HepG2 (cell line): ENCODE data around the gene DNMT3A. TPM values are rescaled to one million over a fixed set of nuclear protein-coding genes. Genes with fewer than 3 reads are reported as not detected.

Source experiments
- BORCS8-MEF2B ChIP-seq: sonication (generic); formaldehyde crosslinking; IDR thresholded peaks from 2 replicates; pipeline ENCODE4 v1.8.0; 2022; ENCODE audit warnings: mild to moderate bottlenecking, missing genetic modification reagents
- CBX2 ChIP-seq, 2 experiments: fragments of 200-600 bp in 1 of 2; sonication (generic); formaldehyde crosslinking in 1 of 2; IDR thresholded peaks; 2 replicates each; pipeline versions ENCODE4 v1.7.0 to v1.8.1; 2018 to 2022; ENCODE audit warnings: low read depth in 2 of 2, low read length in 1 of 2, mild to moderate bottlenecking in 1 of 2, missing genetic modification reagents in 1 of 2
- FOXK2 ChIP-seq: fragments of 450-650 bp; IDR thresholded peaks from 2 replicates; pipeline ENCODE4 v1.6.1; 2016
- HDAC2 ChIP-seq: sonication (generic); formaldehyde crosslinking; IDR thresholded peaks from 2 replicates; pipeline ENCODE4 v1.4.0; 2020; ENCODE audit warnings: missing genetic modification reagents
- KLF12 ChIP-seq: sonication (generic); formaldehyde crosslinking; IDR thresholded peaks from 2 replicates; pipeline ENCODE4 v1.4.0; 2020; ENCODE audit warnings: missing genetic modification reagents, borderline replicate concordance
- MTA3 ChIP-seq: sonication (generic); formaldehyde crosslinking; IDR thresholded peaks from 2 replicates; pipeline ENCODE4 v1.4.0; 2020; ENCODE audit warnings: missing genetic modification reagents
- MYNN ChIP-seq: sonication (generic); formaldehyde crosslinking; IDR thresholded peaks from 2 replicates; pipeline ENCODE4 v1.4.0; 2020; ENCODE audit warnings: mild to moderate bottlenecking, low read depth, missing genetic modification reagents
- RAD51 ChIP-seq: fragments of 450-650 bp; IDR thresholded peaks from 2 replicates; pipeline ENCODE4 v1.6.1; 2016; ENCODE audit warnings: borderline replicate concordance
- RFX5 ChIP-seq: IDR thresholded peaks from 2 replicates; pipeline ENCODE4 v1.6.1; 2011; ENCODE audit warnings: low read depth, low read length, improper control_type of control experiment
- SRY ChIP-seq: sonication (generic); formaldehyde crosslinking; IDR thresholded peaks from 2 replicates; pipeline ENCODE4 v1.8.0; 2022; ENCODE audit warnings: mild to moderate bottlenecking, missing genetic modification reagents
- ZNF543 ChIP-seq: sonication (generic); formaldehyde crosslinking; IDR thresholded peaks from 2 replicates; pipeline ENCODE4 v1.4.0; 2020; ENCODE audit warnings: mild to moderate bottlenecking, missing genetic modification reagents
- ZNF547 ChIP-seq: sonication (generic); formaldehyde crosslinking; IDR thresholded peaks from 2 replicates; pipeline ENCODE4 v1.5.1; 2020; ENCODE audit warnings: mild to moderate bottlenecking, missing genetic modification reagents
- ZNF570 ChIP-seq: sonication (generic); formaldehyde crosslinking; IDR thresholded peaks from 2 replicates; pipeline ENCODE4 v1.4.0; 2020; ENCODE audit warnings: mild to moderate bottlenecking, missing genetic modification reagents, borderline replicate concordance
- ZNF605 ChIP-seq: sonication (generic); formaldehyde crosslinking; IDR thresholded peaks from 2 replicates; pipeline ENCODE4 v1.8.0; 2022; ENCODE audit warnings: mild to moderate bottlenecking, missing genetic modification reagents
- ZNF781 ChIP-seq: sonication (generic); formaldehyde crosslinking; IDR thresholded peaks from 2 replicates; pipeline ENCODE4 v1.5.1; 2020; ENCODE audit warnings: borderline replicate concordance, mild to moderate bottlenecking, missing genetic modification reagents; ENCODE audit errors: not compliant biosample characterization
- polyA plus RNA-seq, 8 experiments: library from polyadenylated mRNA; depleted of rRNA in 3 of 8; stranded (reverse) in 7 of 8; unstranded in 1 of 8; fragments of >200 nt; fragmentation: Illumina TruSeq in 4 of 8; extraction: Trizol in 4 of 8; gene quantifications; 2 replicates each; pipeline versions ENCODE4 v1.2.1 to v1.2.3, GENCODE V29; 2011 to 2016; ENCODE audit warnings: low read depth in 4 of 8, missing spikeins in 1 of 8, mixed read lengths in 1 of 8; ENCODE audit not compliant: insufficient read depth in 1 of 8
- total RNA-seq, 5 experiments: library from RNA; depleted of rRNA; stranded (reverse); fragments of >200 nt; fragmentation: Illumina TruSeq; extraction: Trizol; gene quantifications; 2 replicates each; pipeline ENCODE4 v1.2.3, GENCODE V29; 2016; ENCODE audit warnings: low read depth in 1 of 5
- TF ChIP-seq, protein P1 (sequence below): sonication (generic); formaldehyde crosslinking; IDR thresholded peaks from 2 replicates; pipeline ENCODE4 v1.9.0; 2021; ENCODE audit warnings: missing genetic modification reagents, mild to moderate bottlenecking, borderline replicate concordance
- TF ChIP-seq, protein P2 (sequence below): sonication (generic); formaldehyde crosslinking; IDR thresholded peaks from 2 replicates; pipeline ENCODE4 v1.4.0; 2020; ENCODE audit warnings: missing genetic modification reagents, borderline replicate concordance
- TF ChIP-seq, protein P3 (sequence below): sonication (generic); formaldehyde crosslinking; IDR thresholded peaks from 2 replicates; pipeline ENCODE4 v1.8.1; 2023; ENCODE audit warnings: mild to moderate bottlenecking, missing genetic modification reagents
- TF ChIP-seq, protein P4 (sequence below): sonication (generic); formaldehyde crosslinking; IDR thresholded peaks from 2 replicates; pipeline ENCODE4 v1.5.1; 2020; ENCODE audit warnings: missing genetic modification reagents, mild to moderate bottlenecking, borderline replicate concordance
- TF ChIP-seq, protein P5 (sequence below): sonication (generic); formaldehyde crosslinking; IDR thresholded peaks from 2 replicates; pipeline ENCODE4 v1.5.1; 2020; ENCODE audit warnings: missing genetic modification reagents, mild to moderate bottlenecking, borderline replicate concordance

Gene DNMT3A
- total and polyA plus RNA-seq, 2 of the 13 experiments (the other 11 are each of a cell fraction or from before 2014, with no cell fraction given): 14.7 to 29.1 TPM

DNA sequence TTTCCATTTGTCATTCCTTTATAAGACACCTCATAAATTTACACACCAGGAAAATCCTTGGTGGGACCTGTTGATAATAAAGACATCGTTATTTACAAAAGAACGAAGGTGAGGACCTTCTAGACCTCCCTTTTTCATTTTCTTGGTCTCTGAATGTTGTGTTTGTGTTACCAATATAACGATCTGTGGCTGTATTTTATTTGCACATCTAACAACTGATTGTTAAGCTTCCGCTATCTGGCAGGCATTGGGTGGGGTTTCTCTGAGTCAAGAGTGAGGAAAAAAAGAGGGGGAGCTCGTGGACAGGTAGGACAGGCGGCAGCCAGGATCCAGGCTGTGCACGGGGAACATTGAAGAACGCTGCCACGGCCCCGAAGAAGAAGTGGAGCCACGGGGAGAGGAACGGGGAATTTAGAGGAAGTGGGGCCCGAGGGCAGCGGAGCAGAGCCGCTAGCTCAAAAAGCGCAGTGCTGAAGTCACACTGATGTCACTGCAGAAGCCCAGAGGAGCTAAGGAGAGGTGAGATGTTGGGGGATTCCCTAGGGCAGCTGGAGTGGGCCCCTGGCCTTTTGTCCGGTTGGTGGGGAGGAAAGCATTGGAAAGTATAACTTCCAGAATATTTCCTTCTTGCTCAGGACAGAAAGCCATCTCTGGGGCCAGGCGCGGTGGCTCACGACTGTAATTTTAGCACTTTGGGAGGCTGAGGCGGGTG is 20.9 kb upstream of the DNMT3A start (continued):
- TF ChIP-seq KLF12 (CRISPR knock-in tag): no peak
- TF ChIP-seq, protein P1, sequence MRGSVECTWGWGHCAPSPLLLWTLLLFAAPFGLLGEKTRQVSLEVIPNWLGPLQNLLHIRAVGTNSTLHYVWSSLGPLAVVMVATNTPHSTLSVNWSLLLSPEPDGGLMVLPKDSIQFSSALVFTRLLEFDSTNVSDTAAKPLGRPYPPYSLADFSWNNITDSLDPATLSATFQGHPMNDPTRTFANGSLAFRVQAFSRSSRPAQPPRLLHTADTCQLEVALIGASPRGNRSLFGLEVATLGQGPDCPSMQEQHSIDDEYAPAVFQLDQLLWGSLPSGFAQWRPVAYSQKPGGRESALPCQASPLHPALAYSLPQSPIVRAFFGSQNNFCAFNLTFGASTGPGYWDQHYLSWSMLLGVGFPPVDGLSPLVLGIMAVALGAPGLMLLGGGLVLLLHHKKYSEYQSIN (CRISPR knock-in tag): no peak
- no peak for TF ChIP-seq ZNF547 (CRISPR knock-in tag)
- no peak for TF ChIP-seq RFX5
- TF ChIP-seq RAD51: no peak
- TF ChIP-seq, protein P2, sequence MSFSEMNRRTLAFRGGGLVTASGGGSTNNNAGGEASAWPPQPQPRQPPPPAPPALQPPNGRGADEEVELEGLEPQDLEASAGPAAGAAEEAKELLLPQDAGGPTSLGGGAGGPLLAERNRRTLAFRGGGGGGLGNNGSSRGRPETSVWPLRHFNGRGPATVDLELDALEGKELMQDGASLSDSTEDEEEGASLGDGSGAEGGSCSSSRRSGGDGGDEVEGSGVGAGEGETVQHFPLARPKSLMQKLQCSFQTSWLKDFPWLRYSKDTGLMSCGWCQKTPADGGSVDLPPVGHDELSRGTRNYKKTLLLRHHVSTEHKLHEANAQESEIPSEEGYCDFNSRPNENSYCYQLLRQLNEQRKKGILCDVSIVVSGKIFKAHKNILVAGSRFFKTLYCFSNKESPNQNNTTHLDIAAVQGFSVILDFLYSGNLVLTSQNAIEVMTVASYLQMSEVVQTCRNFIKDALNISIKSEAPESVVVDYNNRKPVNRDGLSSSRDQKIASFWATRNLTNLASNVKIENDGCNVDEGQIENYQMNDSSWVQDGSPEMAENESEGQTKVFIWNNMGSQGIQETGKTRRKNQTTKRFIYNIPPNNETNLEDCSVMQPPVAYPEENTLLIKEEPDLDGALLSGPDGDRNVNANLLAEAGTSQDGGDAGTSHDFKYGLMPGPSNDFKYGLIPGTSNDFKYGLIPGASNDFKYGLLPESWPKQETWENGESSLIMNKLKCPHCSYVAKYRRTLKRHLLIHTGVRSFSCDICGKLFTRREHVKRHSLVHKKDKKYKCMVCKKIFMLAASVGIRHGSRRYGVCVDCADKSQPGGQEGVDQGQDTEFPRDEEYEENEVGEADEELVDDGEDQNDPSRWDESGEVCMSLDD (CRISPR knock-in tag): no peak
- TF ChIP-seq BORCS8-MEF2B (CRISPR knock-in tag): 0 out of 2 replicates have a peak, but pooled peaks have one; percentile 5
- no peak for TF ChIP-seq FOXK2
- TF ChIP-seq, protein P3, sequence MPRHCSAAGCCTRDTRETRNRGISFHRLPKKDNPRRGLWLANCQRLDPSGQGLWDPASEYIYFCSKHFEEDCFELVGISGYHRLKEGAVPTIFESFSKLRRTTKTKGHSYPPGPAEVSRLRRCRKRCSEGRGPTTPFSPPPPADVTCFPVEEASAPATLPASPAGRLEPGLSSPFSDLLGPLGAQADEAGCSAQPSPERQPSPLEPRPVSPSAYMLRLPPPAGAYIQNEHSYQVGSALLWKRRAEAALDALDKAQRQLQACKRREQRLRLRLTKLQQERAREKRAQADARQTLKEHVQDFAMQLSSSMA (CRISPR knock-in tag): no peak
- no peak for TF ChIP-seq CBX2 (IDR thresholded peaks at IDR 0.05; ENCODE audit: low read depth, low read length)
- TF ChIP-seq CBX2 (CRISPR knock-in tag; IDR thresholded peaks at IDR 0.05; ENCODE audit: low read depth): no peak
- 0 out of 2 replicates have a peak, but pooled peaks have one; percentile 25 for TF ChIP-seq HDAC2 (CRISPR knock-in tag)
- TF ChIP-seq MYNN (CRISPR knock-in tag): 0 out of 2 replicates have a peak, but pooled peaks have one; percentile 15
- no peak for TF ChIP-seq ZNF570
- TF ChIP-seq MTA3: no peak
- peak; percentile 35; the same call in 1 of the 2 replicates for TF ChIP-seq SRY (CRISPR knock-in tag)
- TF ChIP-seq, protein P4, sequence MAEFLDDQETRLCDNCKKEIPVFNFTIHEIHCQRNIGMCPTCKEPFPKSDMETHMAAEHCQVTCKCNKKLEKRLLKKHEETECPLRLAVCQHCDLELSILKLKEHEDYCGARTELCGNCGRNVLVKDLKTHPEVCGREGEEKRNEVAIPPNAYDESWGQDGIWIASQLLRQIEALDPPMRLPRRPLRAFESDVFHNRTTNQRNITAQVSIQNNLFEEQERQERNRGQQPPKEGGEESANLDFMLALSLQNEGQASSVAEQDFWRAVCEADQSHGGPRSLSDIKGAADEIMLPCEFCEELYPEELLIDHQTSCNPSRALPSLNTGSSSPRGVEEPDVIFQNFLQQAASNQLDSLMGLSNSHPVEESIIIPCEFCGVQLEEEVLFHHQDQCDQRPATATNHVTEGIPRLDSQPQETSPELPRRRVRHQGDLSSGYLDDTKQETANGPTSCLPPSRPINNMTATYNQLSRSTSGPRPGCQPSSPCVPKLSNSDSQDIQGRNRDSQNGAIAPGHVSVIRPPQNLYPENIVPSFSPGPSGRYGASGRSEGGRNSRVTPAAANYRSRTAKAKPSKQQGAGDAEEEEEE (CRISPR knock-in tag): no peak
- TF ChIP-seq ZNF543 (CRISPR knock-in tag): no peak
- peak; percentile 39 for TF ChIP-seq ZNF781 (CRISPR knock-in tag)
- TF ChIP-seq, protein P5, sequence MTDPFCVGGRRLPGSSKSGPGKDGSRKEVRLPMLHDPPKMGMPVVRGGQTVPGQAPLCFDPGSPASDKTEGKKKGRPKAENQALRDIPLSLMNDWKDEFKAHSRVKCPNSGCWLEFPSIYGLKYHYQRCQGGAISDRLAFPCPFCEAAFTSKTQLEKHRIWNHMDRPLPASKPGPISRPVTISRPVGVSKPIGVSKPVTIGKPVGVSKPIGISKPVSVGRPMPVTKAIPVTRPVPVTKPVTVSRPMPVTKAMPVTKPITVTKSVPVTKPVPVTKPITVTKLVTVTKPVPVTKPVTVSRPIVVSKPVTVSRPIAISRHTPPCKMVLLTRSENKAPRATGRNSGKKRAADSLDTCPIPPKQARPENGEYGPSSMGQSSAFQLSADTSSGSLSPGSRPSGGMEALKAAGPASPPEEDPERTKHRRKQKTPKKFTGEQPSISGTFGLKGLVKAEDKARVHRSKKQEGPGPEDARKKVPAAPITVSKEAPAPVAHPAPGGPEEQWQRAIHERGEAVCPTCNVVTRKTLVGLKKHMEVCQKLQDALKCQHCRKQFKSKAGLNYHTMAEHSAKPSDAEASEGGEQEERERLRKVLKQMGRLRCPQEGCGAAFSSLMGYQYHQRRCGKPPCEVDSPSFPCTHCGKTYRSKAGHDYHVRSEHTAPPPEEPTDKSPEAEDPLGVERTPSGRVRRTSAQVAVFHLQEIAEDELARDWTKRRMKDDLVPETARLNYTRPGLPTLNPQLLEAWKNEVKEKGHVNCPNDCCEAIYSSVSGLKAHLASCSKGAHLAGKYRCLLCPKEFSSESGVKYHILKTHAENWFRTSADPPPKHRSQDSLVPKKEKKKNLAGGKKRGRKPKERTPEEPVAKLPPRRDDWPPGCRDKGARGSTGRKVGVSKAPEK (CRISPR knock-in tag): peak; percentile 57; the same call in 1 of the 2 replicates
- TF ChIP-seq ZNF605 (CRISPR knock-in tag): no peak
